ENCODE measurements around the gene ARHGEF7. TPM values are rescaled to one million over a fixed set of nuclear protein-coding genes. Genes with fewer than 3 reads are reported as not detected.

Gene ARHGEF7
- total RNA-seq, 4 donors from 2014 or later: 88.7 to 119 (median 110) TPM

GRCh38 chr13:111249637-111250360, 134.7 kb downstream of the ARHGEF7 start:
- H3K4me3 ChIP-seq: no peak overlapping the region
- WGBS, 2 donors: 87 to 91% methylated on average over 12 of the region's 12 CpGs
- peak overlapping the region in 2 of 4 donors; percentile 28 to 72 for H3K27ac ChIP-seq
- H3K4me1 ChIP-seq: peaks cover 0 to 59% (median 12%) of the 10 kb centered on the region in 4 donors
- peaks cover 0 to 41% (median 0%) of the 10 kb centered on the region in 3 donors for H3K36me3 ChIP-seq
- no peaks in the 10 kb centered on the region for H3K9me3 ChIP-seq
- DNase-seq (ENCODE audit: low spot score in 2 of 2): no peak
- TF ChIP-seq POLR2A (IDR thresholded peaks at IDR 0.05): no peak
- no peak for TF ChIP-seq CTCF (IDR thresholded peaks at IDR 0.05)
- no peak for TF ChIP-seq EP300 (IDR thresholded peaks at IDR 0.05)
- no peaks in the 10 kb centered on the region for H3K27me3 ChIP-seq

GRCh38 chr13:111251646-111252445, 136.7 kb downstream of the ARHGEF7 start:
- Histone ChIP-seq H3K4me1 (peaks cover 0 to 59% (median 12%) of the 10 kb centered on the region in 4 donors), H3K27ac (peak overlapping the region in 1 of 4 donors; percentile 67), H3K4me3 (no peak overlapping the region), H3K9me3 (no peaks in the 10 kb centered on the region), H3K27me3 (no peaks in the 10 kb centered on the region), H3K36me3 (peaks cover 0 to 29% (median 0%) of the 10 kb centered on the region in 3 donors)
- no peak for TF ChIP-seq EP300 (IDR thresholded peaks at IDR 0.05)
- TF ChIP-seq CTCF (IDR thresholded peaks at IDR 0.05): no peak
- TF ChIP-seq POLR2A (IDR thresholded peaks at IDR 0.05): no peak
- WGBS, 2 donors: 37 to 46% methylated on average over 4 of the region's 4 CpGs
- DNase-seq (ENCODE audit: low spot score in 2 of 2): no peak

GRCh38 chr13:111252446-111253364, 137.6 kb downstream of the ARHGEF7 start:
- 50 to 60% methylated on average over 6 of the region's 6 CpGs for WGBS, 2 donors
- peak overlapping the region in 1 of 4 donors; percentile 67 for H3K27ac ChIP-seq
- H3K4me3 ChIP-seq: no peak overlapping the region
- H3K9me3 ChIP-seq: no peaks in the 10 kb centered on the region
- H3K4me1 ChIP-seq: peaks cover 0 to 53% (median 12%) of the 10 kb centered on the region in 4 donors
- no peak for TF ChIP-seq CTCF (IDR thresholded peaks at IDR 0.05)
- no peak for TF ChIP-seq POLR2A (IDR thresholded peaks at IDR 0.05)
- TF ChIP-seq EP300 (IDR thresholded peaks at IDR 0.05): no peak
- peaks cover 0 to 26% (median 1%) of the 10 kb centered on the region in 3 donors for H3K36me3 ChIP-seq
- H3K27me3 ChIP-seq: no peaks in the 10 kb centered on the region
- no peak for DNase-seq (ENCODE audit: low spot score in 2 of 2)

GRCh38 chr13:111253365-111253872, 138.3 kb downstream of the ARHGEF7 start:
- H3K9me3 ChIP-seq: no peaks in the 10 kb centered on the region
- peaks cover 0 to 26% (median 8%) of the 10 kb centered on the region in 3 donors for H3K36me3 ChIP-seq
- WGBS, 2 donors: 89 to 92% methylated on average over 9 of the region's 9 CpGs

More at GRCh38 chr13:111253365-111253872, 138.3 kb downstream of the ARHGEF7 start:
- Histone ChIP-seq H3K4me3 (no peak overlapping the region), H3K27me3 (no peaks in the 10 kb centered on the region), H3K27ac (peak overlapping the region in 1 of 4 donors; percentile 2), H3K4me1 (peaks cover 0 to 46% (median 12%) of the 10 kb centered on the region in 4 donors)
- no peak for TF ChIP-seq EP300 (IDR thresholded peaks at IDR 0.05)
- TF ChIP-seq POLR2A (IDR thresholded peaks at IDR 0.05): no peak
- no peak for TF ChIP-seq CTCF (IDR thresholded peaks at IDR 0.05)
- no peak for DNase-seq (ENCODE audit: low spot score in 2 of 2)
